Osteocyte (in vitro differentiated cells): ENCODE measurements around the gene NTMT2. TPM values are rescaled to one million over a fixed set of nuclear protein-coding genes. Genes with fewer than 3 reads are reported as not detected.
"Not testable (repeated sequence)": the region's sequence is repeated elsewhere in the genome, so short reads cannot be mapped to it uniquely, and the experiment has no call there.

Experiments used
- DNase-seq: peaks from one replicate; pipeline ENCODE4 v3.0.0; 2021; ENCODE audit warnings: mixed read lengths; ENCODE audit not compliant: unreplicated experiment; ENCODE audit errors: extremely low spot score
- H3K27ac Mint-ChIP-seq: one replicate; pipeline ENCODE4 v1.8.0; 2021; ENCODE audit warnings: mild to moderate bottlenecking, mixed read lengths; ENCODE audit not compliant: unreplicated experiment
- H3K27me3 Mint-ChIP-seq: one replicate; pipeline ENCODE4 v1.8.0; 2021; ENCODE audit warnings: mixed read lengths; ENCODE audit not compliant: unreplicated experiment
- H3K36me3 Mint-ChIP-seq: one replicate; pipeline ENCODE4 v1.8.0; 2021; ENCODE audit warnings: mixed read lengths; ENCODE audit not compliant: unreplicated experiment
- H3K4me1 Mint-ChIP-seq: one replicate; pipeline ENCODE4 v1.8.0; 2021; ENCODE audit warnings: mixed read lengths; ENCODE audit not compliant: unreplicated experiment
- H3K4me3 Mint-ChIP-seq: one replicate; pipeline ENCODE4 v1.8.0; 2021; ENCODE audit warnings: mild to moderate bottlenecking, moderate library complexity, mixed read lengths; ENCODE audit not compliant: unreplicated experiment
- H3K9me3 Mint-ChIP-seq: one replicate; pipeline ENCODE4 v1.8.0; 2021; ENCODE audit warnings: mixed read lengths; ENCODE audit not compliant: unreplicated experiment
- long read RNA-seq: library from polyadenylated mRNA; unstranded; transcript quantifications from one replicate; pipeline ENCODE4 v2.0.0, GENCODE V29; 2021
- total RNA-seq: library from RNA; stranded (reverse); gene quantifications from 2 replicates; pipeline ENCODE4 v1.2.1, GENCODE V29; 2021
- TF ChIP-seq, protein P1 (sequence below): fragments of 200-600 bp; sonication (generic); IDR thresholded peaks from 2 replicates; pipeline ENCODE4 v1.5.0; 2021; ENCODE audit warnings: antibody characterized with exemption, mild to moderate bottlenecking, moderate library complexity

Gene NTMT2
- not detected in 2 replicates for total RNA-seq
- long read RNA-seq, result 0 reads

DNA sequence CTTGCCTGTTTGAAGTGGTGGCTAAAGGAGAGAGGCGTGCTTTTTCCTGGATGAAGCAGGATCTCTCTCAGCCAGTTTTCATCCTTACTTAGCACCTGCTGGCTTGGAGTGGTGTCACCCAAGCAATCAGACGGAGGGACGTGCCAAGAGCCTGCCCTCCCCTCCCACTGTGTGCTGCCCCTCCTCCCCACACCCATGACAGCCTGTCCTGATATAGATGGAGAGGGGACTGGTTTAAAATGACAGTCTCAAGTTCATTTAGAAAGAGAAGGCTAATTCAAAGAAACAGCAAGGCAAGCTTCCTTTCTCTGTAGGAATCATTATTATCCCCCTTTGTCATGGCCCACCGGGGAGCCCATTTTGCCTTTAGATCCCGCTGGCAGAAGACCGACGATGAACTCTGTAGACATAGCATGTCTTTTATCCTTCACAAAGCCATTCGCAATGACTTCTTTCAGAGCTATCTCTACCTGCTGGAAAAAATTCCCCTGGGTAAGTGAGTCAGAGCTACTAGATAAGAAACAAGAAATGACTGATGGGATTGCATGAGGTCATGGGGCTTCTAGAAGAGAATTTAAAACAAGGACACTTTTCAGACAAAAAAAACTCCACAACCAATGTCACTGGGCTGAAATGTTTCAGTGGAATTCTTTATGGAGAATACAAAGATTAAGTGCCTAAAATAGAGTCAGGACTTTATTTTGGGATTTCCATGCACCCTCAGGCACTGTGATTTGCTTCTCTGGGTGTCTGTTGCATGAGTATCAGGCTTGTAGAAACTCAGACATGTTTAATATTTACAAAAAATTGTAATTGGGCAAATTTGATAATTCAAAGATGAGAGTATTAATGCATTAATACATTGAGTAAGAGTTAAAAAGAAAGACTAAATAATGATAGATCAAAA is at the start of gene NTMT2:
TSS of gene NTMT2 (plus strand) at position 190 of the 907 bp plus-strand sequence. CDS start at position 339, 149 bp downstream.
- Mint-ChIP-seq H3K9me3 (peaks cover 7% of the 10 kb centered on the region), H3K4me3 (no peak within 1 kb of the TSS), H3K27me3 (no peaks in the 10 kb centered on the region), H3K27ac (no peak within 1 kb of the TSS), H3K36me3 (no peaks in the 10 kb centered on the region), H3K4me1 (peaks cover 10% of the 10 kb centered on the region)
- TF ChIP-seq, protein P1, sequence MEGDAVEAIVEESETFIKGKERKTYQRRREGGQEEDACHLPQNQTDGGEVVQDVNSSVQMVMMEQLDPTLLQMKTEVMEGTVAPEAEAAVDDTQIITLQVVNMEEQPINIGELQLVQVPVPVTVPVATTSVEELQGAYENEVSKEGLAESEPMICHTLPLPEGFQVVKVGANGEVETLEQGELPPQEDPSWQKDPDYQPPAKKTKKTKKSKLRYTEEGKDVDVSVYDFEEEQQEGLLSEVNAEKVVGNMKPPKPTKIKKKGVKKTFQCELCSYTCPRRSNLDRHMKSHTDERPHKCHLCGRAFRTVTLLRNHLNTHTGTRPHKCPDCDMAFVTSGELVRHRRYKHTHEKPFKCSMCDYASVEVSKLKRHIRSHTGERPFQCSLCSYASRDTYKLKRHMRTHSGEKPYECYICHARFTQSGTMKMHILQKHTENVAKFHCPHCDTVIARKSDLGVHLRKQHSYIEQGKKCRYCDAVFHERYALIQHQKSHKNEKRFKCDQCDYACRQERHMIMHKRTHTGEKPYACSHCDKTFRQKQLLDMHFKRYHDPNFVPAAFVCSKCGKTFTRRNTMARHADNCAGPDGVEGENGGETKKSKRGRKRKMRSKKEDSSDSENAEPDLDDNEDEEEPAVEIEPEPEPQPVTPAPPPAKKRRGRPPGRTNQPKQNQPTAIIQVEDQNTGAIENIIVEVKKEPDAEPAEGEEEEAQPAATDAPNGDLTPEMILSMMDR, result no peak
- no peak for DNase-seq

DNA sequence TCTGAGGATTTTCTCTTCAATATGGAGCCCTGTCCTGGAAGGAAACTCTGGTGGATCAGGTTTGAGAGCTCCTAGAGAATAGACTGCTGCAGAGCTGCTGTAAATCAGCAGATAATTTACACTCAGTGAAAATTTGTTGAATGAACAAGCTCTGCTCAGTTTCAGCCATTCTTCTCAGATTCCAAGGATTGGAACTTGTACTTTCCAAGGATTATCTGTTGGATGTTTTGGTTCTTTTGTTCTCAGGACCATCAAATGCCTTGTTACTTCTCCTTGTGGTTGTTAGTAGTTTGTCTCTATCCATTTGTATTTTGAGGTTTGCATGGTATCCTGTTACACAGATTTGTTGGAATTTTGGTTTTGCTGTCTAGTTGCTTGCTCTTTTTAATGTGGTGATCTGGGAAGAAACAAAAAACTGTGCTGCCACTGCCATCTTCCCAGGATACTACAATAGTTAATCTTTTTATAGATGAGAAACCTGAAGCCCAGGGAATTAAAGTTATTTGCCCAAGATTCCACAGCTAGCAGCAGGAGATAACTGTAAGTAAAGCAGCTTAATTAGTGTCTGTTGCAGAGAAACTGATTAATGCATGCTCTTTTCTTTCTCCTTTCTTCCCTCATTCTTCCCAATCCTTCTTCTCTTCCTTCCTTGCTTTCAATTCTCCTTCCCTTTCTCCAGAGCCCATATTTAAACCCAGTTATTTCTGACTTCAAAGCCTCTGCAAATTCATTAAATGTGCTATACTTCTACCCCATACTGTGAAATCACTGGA is 49.6 kb upstream of the NTMT2 start:
- TF ChIP-seq, protein P1, result no peak
- no peak for DNase-seq
- Mint-ChIP-seq H3K9me3 (peaks cover 14% of the 10 kb centered on the region), H3K36me3 (no peaks in the 10 kb centered on the region), H3K27me3 (peaks cover 6% of the 10 kb centered on the region), H3K4me1 (peaks cover 10% of the 10 kb centered on the region), H3K27ac (no peak overlapping the region), H3K4me3 (no peak overlapping the region)

DNA sequence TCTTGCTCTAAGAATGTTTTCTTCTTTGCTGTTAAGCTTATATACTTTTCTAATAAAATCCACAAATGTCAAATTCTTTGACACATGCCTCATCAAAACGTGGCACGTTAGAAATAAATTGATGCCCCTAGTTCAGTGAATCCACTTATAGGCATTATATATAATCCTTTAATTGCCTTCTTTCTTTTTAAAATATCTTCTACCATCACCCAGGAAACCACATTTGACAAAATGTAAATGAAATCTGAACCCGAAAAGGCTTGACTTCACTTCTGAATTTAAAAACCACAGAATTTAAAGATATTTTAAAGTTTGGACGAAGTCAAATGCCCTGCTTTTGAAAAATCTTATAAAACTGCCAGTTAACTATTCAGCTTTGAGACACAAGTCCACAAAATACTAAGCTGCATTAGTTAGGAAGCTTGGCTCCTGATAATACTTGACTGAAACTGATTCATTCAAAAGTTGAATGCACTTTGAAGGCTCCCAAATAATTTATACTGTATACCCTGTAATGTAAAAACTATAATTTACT is 48.9 kb upstream of the NTMT2 start:
- H3K27ac Mint-ChIP-seq, result no peak overlapping the region
- H3K27me3 Mint-ChIP-seq, result peaks cover 11% of the 10 kb centered on the region
- H3K4me3 Mint-ChIP-seq, result no peak overlapping the region
- peaks cover 10% of the 10 kb centered on the region for H3K4me1 Mint-ChIP-seq
- peaks cover 11% of the 10 kb centered on the region for H3K9me3 Mint-ChIP-seq
- TF ChIP-seq, protein P1, result no peak
- DNase-seq, result no peak
- no peaks in the 10 kb centered on the region for H3K36me3 Mint-ChIP-seq

DNA sequence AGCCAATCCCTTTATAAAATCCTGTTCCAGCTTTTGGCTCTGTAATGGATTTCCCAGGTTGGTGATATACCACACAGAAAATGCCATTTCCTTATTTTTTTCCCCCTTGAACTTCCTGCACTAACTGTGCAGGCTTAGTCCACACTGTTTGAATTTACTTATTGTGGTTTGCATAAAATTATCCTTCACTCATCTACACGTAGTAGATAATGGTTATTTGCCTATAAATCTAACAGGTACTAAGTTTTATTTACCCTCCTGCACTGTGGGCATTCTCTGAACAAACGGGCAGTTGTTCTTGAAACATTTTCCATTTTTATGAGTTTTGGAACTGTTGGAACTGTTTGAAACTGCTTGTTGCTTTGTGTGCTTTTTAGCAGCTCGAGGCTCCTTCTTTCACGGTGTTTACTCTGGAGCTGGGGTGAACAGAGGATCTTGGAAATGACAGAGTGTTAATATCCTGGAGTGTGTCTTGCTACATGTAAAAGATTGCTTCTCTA is 48.3 kb upstream of the NTMT2 start:
- no peaks in the 10 kb centered on the region for H3K36me3 Mint-ChIP-seq
- no peak for DNase-seq

DNA sequence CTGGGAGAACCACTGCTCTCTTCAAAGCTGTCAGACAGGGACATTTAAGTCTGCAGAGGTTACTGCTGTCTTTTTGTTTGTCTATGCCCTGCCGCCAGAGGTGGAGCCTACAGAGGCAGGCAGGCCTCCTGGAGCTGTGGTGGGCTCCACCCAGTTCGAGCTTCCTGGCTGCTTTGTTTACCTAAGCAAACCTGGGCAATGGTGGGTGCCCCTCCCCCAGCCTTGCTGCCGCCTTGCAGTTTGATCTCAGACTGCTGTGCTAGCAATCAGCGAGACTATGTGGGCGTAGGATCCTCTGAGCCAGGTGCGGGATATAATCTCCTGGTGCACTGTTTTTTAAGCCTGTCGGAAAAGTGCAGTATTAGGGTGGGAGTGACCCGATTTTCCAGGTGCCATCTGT is 32.6 kb upstream of the NTMT2 start:
- H3K4me1 Mint-ChIP-seq, H3K27me3 Mint-ChIP-seq, H3K36me3 Mint-ChIP-seq, H3K9me3 Mint-ChIP-seq, DNase-seq, H3K27ac Mint-ChIP-seq, H3K4me3 Mint-ChIP-seq: not testable (repeated sequence)

More for the DNA sequence above, 48.3 kb upstream of the NTMT2 start:
- peaks cover 10% of the 10 kb centered on the region for H3K4me1 Mint-ChIP-seq
- TF ChIP-seq, protein P1, result no peak
- peaks cover 10% of the 10 kb centered on the region for H3K9me3 Mint-ChIP-seq
- H3K27ac Mint-ChIP-seq, result no peak overlapping the region
- H3K4me3 Mint-ChIP-seq, result no peak overlapping the region
- peaks cover 17% of the 10 kb centered on the region for H3K27me3 Mint-ChIP-seq
